ENCODE results near the gene CREBBP. TPM values are rescaled to one million over a fixed set of nuclear protein-coding genes. Genes with fewer than 3 reads are reported as not detected.

Gene CREBBP
- total and polyA plus RNA-seq, 2 experiments from 2014 or later, result 36.9 to 54.8 TPM

DNA sequence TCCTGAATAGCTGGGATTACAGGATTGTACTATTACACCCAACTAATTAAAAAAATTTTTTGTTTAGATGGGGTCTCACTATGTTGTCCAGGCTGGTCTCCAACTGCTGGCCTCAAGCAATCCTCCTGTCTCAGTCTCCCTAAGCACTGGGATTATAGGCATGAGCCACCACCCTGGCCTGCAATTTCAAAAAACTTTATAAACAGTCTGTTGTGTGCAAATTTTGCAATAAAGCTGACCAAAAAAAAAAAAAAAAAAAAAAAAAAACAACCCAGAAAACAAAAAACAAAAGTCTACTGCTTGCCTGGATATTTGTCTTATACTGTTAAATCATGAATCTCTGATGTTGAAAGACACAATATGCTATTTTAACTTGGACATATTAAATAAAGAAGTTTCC is 4.4 kb downstream of the CREBBP start (continued):
- TF ChIP-seq, protein P1, sequence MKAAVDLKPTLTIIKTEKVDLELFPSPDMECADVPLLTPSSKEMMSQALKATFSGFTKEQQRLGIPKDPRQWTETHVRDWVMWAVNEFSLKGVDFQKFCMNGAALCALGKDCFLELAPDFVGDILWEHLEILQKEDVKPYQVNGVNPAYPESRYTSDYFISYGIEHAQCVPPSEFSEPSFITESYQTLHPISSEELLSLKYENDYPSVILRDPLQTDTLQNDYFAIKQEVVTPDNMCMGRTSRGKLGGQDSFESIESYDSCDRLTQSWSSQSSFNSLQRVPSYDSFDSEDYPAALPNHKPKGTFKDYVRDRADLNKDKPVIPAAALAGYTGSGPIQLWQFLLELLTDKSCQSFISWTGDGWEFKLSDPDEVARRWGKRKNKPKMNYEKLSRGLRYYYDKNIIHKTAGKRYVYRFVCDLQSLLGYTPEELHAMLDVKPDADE (IDR thresholded peaks at IDR 0.05), result no peak

DNA sequence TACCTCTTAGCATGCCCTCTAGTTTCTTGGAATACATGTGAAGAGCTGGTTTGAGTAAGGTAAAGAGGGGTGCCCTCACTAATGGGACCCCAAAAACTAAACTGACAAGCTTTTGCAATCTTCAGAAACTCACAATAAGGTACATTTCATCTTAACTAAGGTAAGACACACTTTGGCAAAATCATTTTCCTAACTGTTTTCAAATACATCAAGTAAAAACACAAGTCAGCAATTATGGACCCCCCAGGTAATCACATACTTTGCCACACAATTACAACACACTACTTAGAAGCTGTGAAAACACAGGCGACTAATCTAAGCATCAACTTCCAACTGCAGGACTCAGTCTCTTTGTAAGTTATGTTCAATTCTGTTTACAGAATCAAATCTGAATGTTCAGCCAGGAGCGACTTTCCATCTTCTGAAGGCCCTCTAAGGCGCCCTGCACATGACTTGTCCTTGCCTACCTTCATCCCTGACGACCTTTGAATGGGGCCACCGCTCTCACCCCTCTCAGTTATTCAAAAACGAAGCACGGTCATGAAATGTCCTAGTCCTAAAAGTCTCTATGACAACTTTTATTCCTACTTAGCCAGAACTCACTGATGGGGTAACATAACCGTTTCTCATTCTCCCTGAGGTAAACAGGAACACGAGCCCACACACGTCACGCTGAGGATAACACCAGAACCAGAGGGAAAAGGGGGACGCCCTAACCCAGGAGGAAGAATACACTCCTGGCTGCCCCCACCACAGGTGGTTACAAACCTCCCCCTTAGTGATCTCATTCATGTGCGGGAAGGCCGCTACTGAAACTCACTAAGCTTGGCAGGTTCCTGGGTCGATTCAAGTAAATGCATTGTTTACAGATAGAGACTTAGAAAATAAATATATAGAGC is 5.5 kb downstream of the CREBBP start:
- Histone ChIP-seq H3F3A (replicated peaks; ENCODE audit: low read depth) (no peaks in the 10 kb centered on the region), H3K4me2 (no peak overlapping the region), H4K20me1 (replicated peaks; ENCODE audit: insufficient read depth) (peaks cover 88% of the 10 kb centered on the region), H3K4me1 (ENCODE audit: insufficient read depth) (peaks cover 38% of the 10 kb centered on the region), H3K79me2 (replicated peaks; ENCODE audit: insufficient read depth) (peaks cover 97% of the 10 kb centered on the region), H3K4me3 (no peak overlapping the region), H3K36me3 (ENCODE audit: insufficient read depth) (no peaks in the 10 kb centered on the region), H2AFZ (no peak overlapping the region), H3K27ac (ENCODE audit: low read depth) (no peak overlapping the region), H3K9me2 (ENCODE audit: insufficient read depth) (no peaks in the 10 kb centered on the region), H3K27me3 (ENCODE audit: insufficient read depth) (no peaks in the 10 kb centered on the region)
- Mint-ChIP-seq H3K4me3 (no peak overlapping the region), H3K4me1 (peaks cover 72% of the 10 kb centered on the region), H3K27me3 (ENCODE audit: insufficient read depth, low read depth, poor library complexity) (peaks cover 7% of the 10 kb centered on the region), H3K9me3 (no peaks in the 10 kb centered on the region; the same call in 2 of the 3 replicates), H3K27ac (no peak overlapping the region), H3K36me3 (ENCODE audit: low read depth) (peaks cover 17% of the 10 kb centered on the region)
- DNase-seq (ENCODE audit: low spot score), result peak; percentile 40
- peak; percentile 21 for ATAC-seq
- TF ChIP-seq, protein P1 (IDR thresholded peaks at IDR 0.05), result no peak
- 0 out of 2 replicates have a peak, but pooled peaks have one; percentile 19 for TF ChIP-seq POLR2AphosphoS5 (IDR thresholded peaks at IDR 0.05; ENCODE audit: low read depth)

DNA sequence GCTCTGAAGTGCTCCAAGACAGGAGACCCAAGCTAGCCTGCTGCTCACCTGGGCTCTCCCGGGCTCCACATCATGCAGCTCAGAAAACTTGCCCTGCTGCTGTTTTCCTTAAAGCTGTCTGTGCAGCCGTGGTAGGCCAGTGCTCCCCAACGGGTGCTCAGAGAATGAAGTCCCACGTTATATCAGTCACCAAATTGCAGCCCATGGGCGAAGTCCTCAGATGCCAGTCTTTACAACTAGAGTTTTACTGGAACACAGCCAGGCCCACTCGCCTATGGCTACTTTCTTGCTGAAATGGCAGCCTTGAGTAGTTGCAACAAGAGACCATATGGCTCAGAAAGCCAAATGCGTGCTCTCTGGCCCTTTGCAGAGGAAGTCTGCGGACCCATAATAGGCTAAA is 6.3 kb downstream of the CREBBP start:
- H3K27ac ChIP-seq (ENCODE audit: low read depth), result peak overlapping the region; percentile 16; the same call in 1 of the 2 replicates
- peaks cover 78% of the 10 kb centered on the region for H3K4me1 Mint-ChIP-seq
- peaks cover 38% of the 10 kb centered on the region for H3K4me1 ChIP-seq (ENCODE audit: insufficient read depth)
- no peaks in the 10 kb centered on the region; the same call in 2 of the 3 replicates for H3K9me3 Mint-ChIP-seq
- no peaks in the 10 kb centered on the region for H3F3A ChIP-seq (replicated peaks; ENCODE audit: low read depth)
- H4K20me1 ChIP-seq (replicated peaks; ENCODE audit: insufficient read depth), result peaks cover 94% of the 10 kb centered on the region
- no peak overlapping the region for H3K27ac Mint-ChIP-seq
- no peaks in the 10 kb centered on the region for H3K9me2 ChIP-seq (ENCODE audit: insufficient read depth)
- no peak overlapping the region for H3K4me3 ChIP-seq
- H3K4me2 ChIP-seq, result peak overlapping the region; percentile 37; the same call in 1 of the 2 replicates
- H3K4me3 Mint-ChIP-seq, result no peak overlapping the region
- H3K36me3 ChIP-seq (ENCODE audit: insufficient read depth), result no peaks in the 10 kb centered on the region
- H3K79me2 ChIP-seq (replicated peaks; ENCODE audit: insufficient read depth), result peaks cover 100% of the 10 kb centered on the region
- TF ChIP-seq ZNF114 (CRISPR knock-in tag; IDR thresholded peaks at IDR 0.05) (no peak), NANOG (IDR thresholded peaks at IDR 0.05; ENCODE audit: borderline replicate concordance) (no peak), CREB1 (CRISPR knock-in tag; IDR thresholded peaks at IDR 0.05; ENCODE audit: low read depth) (no peak), EZH2 (IDR thresholded peaks at IDR 0.05; ENCODE audit: low read depth, unreplicated experiment) (no peak)
- TF ChIP-seq, protein P2, sequence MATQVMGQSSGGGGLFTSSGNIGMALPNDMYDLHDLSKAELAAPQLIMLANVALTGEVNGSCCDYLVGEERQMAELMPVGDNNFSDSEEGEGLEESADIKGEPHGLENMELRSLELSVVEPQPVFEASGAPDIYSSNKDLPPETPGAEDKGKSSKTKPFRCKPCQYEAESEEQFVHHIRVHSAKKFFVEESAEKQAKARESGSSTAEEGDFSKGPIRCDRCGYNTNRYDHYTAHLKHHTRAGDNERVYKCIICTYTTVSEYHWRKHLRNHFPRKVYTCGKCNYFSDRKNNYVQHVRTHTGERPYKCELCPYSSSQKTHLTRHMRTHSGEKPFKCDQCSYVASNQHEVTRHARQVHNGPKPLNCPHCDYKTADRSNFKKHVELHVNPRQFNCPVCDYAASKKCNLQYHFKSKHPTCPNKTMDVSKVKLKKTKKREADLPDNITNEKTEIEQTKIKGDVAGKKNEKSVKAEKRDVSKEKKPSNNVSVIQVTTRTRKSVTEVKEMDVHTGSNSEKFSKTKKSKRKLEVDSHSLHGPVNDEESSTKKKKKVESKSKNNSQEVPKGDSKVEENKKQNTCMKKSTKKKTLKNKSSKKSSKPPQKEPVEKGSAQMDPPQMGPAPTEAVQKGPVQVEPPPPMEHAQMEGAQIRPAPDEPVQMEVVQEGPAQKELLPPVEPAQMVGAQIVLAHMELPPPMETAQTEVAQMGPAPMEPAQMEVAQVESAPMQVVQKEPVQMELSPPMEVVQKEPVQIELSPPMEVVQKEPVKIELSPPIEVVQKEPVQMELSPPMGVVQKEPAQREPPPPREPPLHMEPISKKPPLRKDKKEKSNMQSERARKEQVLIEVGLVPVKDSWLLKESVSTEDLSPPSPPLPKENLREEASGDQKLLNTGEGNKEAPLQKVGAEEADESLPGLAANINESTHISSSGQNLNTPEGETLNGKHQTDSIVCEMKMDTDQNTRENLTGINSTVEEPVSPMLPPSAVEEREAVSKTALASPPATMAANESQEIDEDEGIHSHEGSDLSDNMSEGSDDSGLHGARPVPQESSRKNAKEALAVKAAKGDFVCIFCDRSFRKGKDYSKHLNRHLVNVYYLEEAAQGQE (IDR thresholded peaks at IDR 0.05; ENCODE audit: unreplicated experiment), result no peak
- H3K36me3 Mint-ChIP-seq (ENCODE audit: low read depth), result peaks cover 16% of the 10 kb centered on the region
- ATAC-seq (peak; percentile 15; the same call in 2 of the 3 replicates), DNase-seq (ENCODE audit: low spot score) (no peak)
- H2AFZ ChIP-seq, result no peak overlapping the region
- H3K27me3 ChIP-seq (ENCODE audit: insufficient read depth), result no peaks in the 10 kb centered on the region
- peaks cover 5% of the 10 kb centered on the region for H3K27me3 Mint-ChIP-seq (ENCODE audit: insufficient read depth, low read depth, poor library complexity)
